Neural cell (in vitro differentiated cells): ENCODE results near the gene GDPD2. TPM values are rescaled to one million over a fixed set of nuclear protein-coding genes. Genes with fewer than 3 reads are reported as not detected.

Experiments
- H2AFZ ChIP-seq: fragments of 200-600, 300-800 bp; sonication (generic), shearing (Covaris generic); 2 replicates; pipeline ENCODE4 v1.6.0; 2014; ENCODE audit warnings: low read depth, mild to moderate bottlenecking, antibody characterized with exemption, low read length, moderate library complexity
- H3F3A ChIP-seq: fragments of 200-600 bp; shearing (Covaris generic); 2 replicates; pipeline ENCODE4 v1.6.1; 2016; ENCODE audit warnings: mild to moderate bottlenecking, moderate library complexity, mixed read lengths, antibody characterized with exemption, low read length; ENCODE audit not compliant: insufficient read depth, poor library complexity, severe bottlenecking
- H3K27ac ChIP-seq: fragments of 200-600, 300-800 bp; sonication (generic), shearing (Covaris generic); 2 replicates; pipeline ENCODE4 v1.5.1; 2014; ENCODE audit warnings: mild to moderate bottlenecking, low read length, moderate library complexity
- H3K27me3 ChIP-seq: fragments of 300-800, 200-600 bp; sonication (generic), shearing (Covaris generic); 2 replicates; pipeline ENCODE4 v1.6.0; 2014; ENCODE audit warnings: mild to moderate bottlenecking, low read depth, low read length, moderate library complexity; ENCODE audit not compliant: insufficient read depth
- H3K36me3 ChIP-seq: fragments of 300-800, 200-600 bp; sonication (generic), shearing (Covaris generic); 2 replicates; pipeline ENCODE4 v1.5.1; 2014; ENCODE audit warnings: mild to moderate bottlenecking, antibody characterized with exemption, low read length, moderate library complexity; ENCODE audit not compliant: insufficient read depth
- H3K4me2 ChIP-seq: fragments of 300-800, 200-600 bp; sonication (generic), shearing (Covaris generic); 2 replicates; pipeline ENCODE4 v1.6.0; 2014; ENCODE audit warnings: mild to moderate bottlenecking, low read length
- H3K4me3 ChIP-seq: fragments of 300-800, 200-600 bp; sonication (generic), shearing (Covaris generic); 2 replicates; pipeline ENCODE4 v1.5.1; 2014; ENCODE audit warnings: mild to moderate bottlenecking, low read length, moderate library complexity
- H3K79me2 ChIP-seq: fragments of 200-600 bp; shearing (Covaris generic); replicated peaks from 2 replicates; pipeline ENCODE4 v1.6.0; 2014; ENCODE audit warnings: mild to moderate bottlenecking, low read length, moderate library complexity; ENCODE audit not compliant: insufficient read depth
- H3K9ac ChIP-seq: fragments of 300-800, 200-600 bp; sonication (generic), shearing (Covaris generic); 2 replicates; pipeline ENCODE4 v1.6.1; 2016; ENCODE audit warnings: mild to moderate bottlenecking, low read length, mixed read lengths
- H3K9me2 ChIP-seq: fragments of 200-600 bp; shearing (Covaris generic); 2 replicates; pipeline ENCODE4 v1.6.1; 2016; ENCODE audit warnings: mild to moderate bottlenecking, low read length, mixed read lengths; ENCODE audit not compliant: insufficient read depth
- H3K9me3 ChIP-seq: fragments of 200-600, 300-800 bp; sonication (generic), shearing (Covaris generic); 2 replicates; pipeline ENCODE4 v1.6.1; 2016; ENCODE audit warnings: mild to moderate bottlenecking, mixed run types, low read length, moderate library complexity, mixed read lengths
- H4K20me1 ChIP-seq: fragments of 200-600 bp; shearing (Covaris generic); 2 replicates; pipeline ENCODE4 v1.6.1; 2016; ENCODE audit warnings: mild to moderate bottlenecking, mixed run types; ENCODE audit not compliant: insufficient read depth
- EP300 ChIP-seq: fragments of 450-650 bp; conservative IDR thresholded peaks from 2 replicates; pipeline ENCODE4 v1.6.1; 2014; ENCODE audit warnings: antibody characterized with exemption, mild to moderate bottlenecking, moderate library complexity; ENCODE audit not compliant: poor library complexity, severe bottlenecking
- EZH2 ChIP-seq: fragments of 200-600, 300-800 bp; shearing (Covaris generic), sonication (generic); IDR thresholded peaks from 2 replicates; pipeline ENCODE4 v1.6.1; 2014; ENCODE audit warnings: antibody characterized with exemption, low read length, borderline replicate concordance, mild to moderate bottlenecking; ENCODE audit not compliant: insufficient read depth, poor library complexity, severe bottlenecking
- MXI1 ChIP-seq: fragments of 450-650 bp; conservative IDR thresholded peaks from 2 replicates; pipeline ENCODE4 v1.6.1; 2014; ENCODE audit warnings: antibody characterized with exemption, mild to moderate bottlenecking; ENCODE audit not compliant: poor library complexity, severe bottlenecking
- POLR2AphosphoS5 ChIP-seq: IDR thresholded peaks from 2 replicates; pipeline ENCODE4 v1.6.1; 2012
- RAD21 ChIP-seq: fragments of 450-650 bp; conservative IDR thresholded peaks from 2 replicates; pipeline ENCODE4 v1.6.1; 2014; ENCODE audit warnings: antibody characterized with exemption, mild to moderate bottlenecking, moderate library complexity
- SMC3 ChIP-seq: fragments of 450-650 bp; conservative IDR thresholded peaks from 2 replicates; pipeline ENCODE4 v1.6.1; 2014; ENCODE audit warnings: antibody characterized with exemption, mild to moderate bottlenecking, moderate library complexity; ENCODE audit not compliant: poor library complexity
- TAF1 ChIP-seq: IDR thresholded peaks from 2 replicates; pipeline ENCODE4 v1.6.1; 2012; ENCODE audit warnings: low read depth
- polyA plus RNA-seq: library from polyadenylated mRNA; depleted of rRNA; stranded (reverse); fragments of >200 nt; gene quantifications from 2 replicates; pipeline ENCODE4 v1.2.3, GENCODE V29; 2014
- TF ChIP-seq, protein P1 (sequence below): fragments of 450-650 bp; IDR thresholded peaks from 2 replicates; pipeline ENCODE4 v1.5.1; 2014; ENCODE audit warnings: antibody characterized with exemption, mild to moderate bottlenecking, moderate library complexity; ENCODE audit not compliant: poor library complexity, severe bottlenecking
- TF ChIP-seq, protein P2 (sequence below): IDR thresholded peaks from 2 replicates; pipeline ENCODE4 v1.6.1; 2012; ENCODE audit warnings: borderline replicate concordance

Gene GDPD2
- polyA plus RNA-seq, 1 donor from 2014 or later = not detected

DNA sequence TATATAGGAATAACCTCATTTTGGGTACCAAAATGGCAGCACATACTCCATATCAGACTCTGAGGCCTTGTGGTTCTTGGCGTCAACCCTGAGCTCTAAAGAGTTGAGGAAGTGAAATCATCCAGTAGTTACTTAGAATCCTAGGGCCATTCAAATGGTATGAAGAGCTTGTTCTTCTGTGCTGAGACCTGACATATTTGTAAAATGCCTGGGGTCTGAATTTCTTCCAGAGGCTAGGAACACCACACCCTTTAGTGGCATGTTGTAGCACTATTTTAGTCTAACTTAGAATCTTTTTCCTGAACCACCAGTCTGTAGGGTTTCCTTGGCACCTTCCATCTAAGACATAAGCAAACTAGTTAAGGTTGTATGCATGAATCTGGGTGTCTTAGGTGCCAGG is 18.1 kb upstream of the GDPD2 start:
- no peak overlapping the region for H3K27ac ChIP-seq
- H3K9me2 ChIP-seq = no peaks in the 10 kb centered on the region

DNA sequence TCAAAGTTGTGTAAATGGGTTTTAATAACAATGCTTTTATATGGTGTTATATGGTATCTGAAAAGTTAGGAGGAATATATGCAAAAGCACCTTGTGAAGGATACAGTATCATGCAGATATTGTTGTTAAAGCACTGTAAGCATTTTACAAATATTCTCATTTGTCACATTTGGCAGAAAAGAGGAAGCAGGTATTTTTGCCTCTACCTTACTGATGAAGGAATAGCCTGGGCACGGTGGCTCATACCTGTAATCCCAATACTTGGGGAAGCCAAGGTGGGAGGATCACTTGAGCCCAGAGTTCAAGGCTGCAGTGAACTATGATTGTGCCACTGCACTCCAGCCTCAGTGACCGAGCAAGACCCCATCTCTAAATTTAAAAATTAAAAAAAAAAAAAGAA is 12.2 kb upstream of the GDPD2 start:
- Histone ChIP-seq H3K9ac (no peak overlapping the region), H3K4me2 (no peak overlapping the region), H3K9me3 (no peaks in the 10 kb centered on the region), H2AFZ (no peak overlapping the region), H3K36me3 (no peaks in the 10 kb centered on the region), H3F3A (no peaks in the 10 kb centered on the region), H3K27ac (no peak overlapping the region), H3K9me2 (no peaks in the 10 kb centered on the region), H4K20me1 (no peaks in the 10 kb centered on the region), H3K79me2 (no peaks in the 10 kb centered on the region), H3K4me3 (no peak overlapping the region), H3K27me3 (no peaks in the 10 kb centered on the region)
- TF ChIP-seq TAF1 = no peak
- no peak for TF ChIP-seq EZH2

More for the DNA sequence above, 18.1 kb upstream of the GDPD2 start:
- Histone ChIP-seq H3K9ac (no peak overlapping the region), H2AFZ (no peak overlapping the region), H3K4me3 (no peak overlapping the region), H3K79me2 (no peaks in the 10 kb centered on the region), H3K36me3 (no peaks in the 10 kb centered on the region), H3K4me2 (no peak overlapping the region), H3K27me3 (no peaks in the 10 kb centered on the region), H4K20me1 (no peaks in the 10 kb centered on the region), H3K9me3 (no peaks in the 10 kb centered on the region), H3F3A (no peaks in the 10 kb centered on the region)
- no peak for TF ChIP-seq SMC3
- TF ChIP-seq RAD21 = no peak
- no peak for TF ChIP-seq EP300
- no peak for TF ChIP-seq MXI1
- no peak for TF ChIP-seq TAF1

DNA sequence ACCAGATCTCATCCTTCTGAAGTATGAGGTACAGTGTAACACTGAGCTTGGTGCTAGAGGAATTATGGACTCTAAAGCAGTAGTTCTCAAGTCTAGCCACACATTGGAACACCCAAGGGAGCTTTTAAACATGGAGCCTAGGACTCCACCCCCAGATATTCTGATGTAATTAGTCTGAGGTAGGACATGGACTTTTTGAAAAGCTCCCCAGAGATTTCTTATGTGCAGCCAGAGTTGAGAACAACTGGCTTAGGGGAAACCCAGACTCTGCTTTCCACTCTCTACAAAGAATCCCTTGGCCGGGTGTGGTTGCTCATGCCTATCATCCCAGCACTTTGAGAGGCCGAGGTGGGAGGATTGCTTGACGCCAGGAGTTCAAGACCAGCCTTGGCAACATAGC is 11.6 kb upstream of the GDPD2 start:
- Histone ChIP-seq H3K79me2 (no peaks in the 10 kb centered on the region), H3F3A (no peaks in the 10 kb centered on the region), H3K36me3 (no peaks in the 10 kb centered on the region), H3K27me3 (no peaks in the 10 kb centered on the region), H4K20me1 (no peaks in the 10 kb centered on the region), H3K27ac (no peak overlapping the region), H3K4me2 (no peak overlapping the region), H2AFZ (no peak overlapping the region), H3K9me2 (no peaks in the 10 kb centered on the region), H3K9me3 (no peaks in the 10 kb centered on the region), H3K4me3 (no peak overlapping the region), H3K9ac (no peak overlapping the region)
- TF ChIP-seq, protein P1, sequence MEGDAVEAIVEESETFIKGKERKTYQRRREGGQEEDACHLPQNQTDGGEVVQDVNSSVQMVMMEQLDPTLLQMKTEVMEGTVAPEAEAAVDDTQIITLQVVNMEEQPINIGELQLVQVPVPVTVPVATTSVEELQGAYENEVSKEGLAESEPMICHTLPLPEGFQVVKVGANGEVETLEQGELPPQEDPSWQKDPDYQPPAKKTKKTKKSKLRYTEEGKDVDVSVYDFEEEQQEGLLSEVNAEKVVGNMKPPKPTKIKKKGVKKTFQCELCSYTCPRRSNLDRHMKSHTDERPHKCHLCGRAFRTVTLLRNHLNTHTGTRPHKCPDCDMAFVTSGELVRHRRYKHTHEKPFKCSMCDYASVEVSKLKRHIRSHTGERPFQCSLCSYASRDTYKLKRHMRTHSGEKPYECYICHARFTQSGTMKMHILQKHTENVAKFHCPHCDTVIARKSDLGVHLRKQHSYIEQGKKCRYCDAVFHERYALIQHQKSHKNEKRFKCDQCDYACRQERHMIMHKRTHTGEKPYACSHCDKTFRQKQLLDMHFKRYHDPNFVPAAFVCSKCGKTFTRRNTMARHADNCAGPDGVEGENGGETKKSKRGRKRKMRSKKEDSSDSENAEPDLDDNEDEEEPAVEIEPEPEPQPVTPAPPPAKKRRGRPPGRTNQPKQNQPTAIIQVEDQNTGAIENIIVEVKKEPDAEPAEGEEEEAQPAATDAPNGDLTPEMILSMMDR = no peak
- no peak for TF ChIP-seq MXI1
- no peak for TF ChIP-seq EP300
- no peak for TF ChIP-seq POLR2AphosphoS5

DNA sequence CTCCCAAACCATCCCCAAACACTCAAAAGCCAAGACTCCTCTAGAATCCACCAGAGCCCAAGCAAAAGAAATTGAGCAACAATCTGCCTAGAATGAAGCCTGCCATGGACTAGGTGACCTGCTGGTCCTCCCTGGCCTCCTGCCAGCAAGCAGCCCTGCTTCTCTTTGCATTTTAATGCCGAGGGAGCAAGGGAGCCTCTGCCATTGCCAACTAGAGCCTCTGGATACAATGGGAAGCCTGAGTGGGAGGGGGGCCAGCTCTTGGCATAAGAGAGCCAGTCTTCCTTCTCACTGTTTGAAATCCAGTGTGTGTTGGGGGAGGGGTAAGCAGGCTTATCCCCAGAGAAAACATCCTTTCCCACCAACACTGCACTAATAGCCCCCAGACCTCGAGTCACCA is 1.5 kb upstream of the GDPD2 start:
- Histone ChIP-seq H3K4me3 (no peak overlapping the region), H2AFZ (no peak overlapping the region), H3F3A (no peaks in the 10 kb centered on the region), H4K20me1 (no peaks in the 10 kb centered on the region), H3K9me3 (no peaks in the 10 kb centered on the region), H3K27me3 (no peaks in the 10 kb centered on the region), H3K9me2 (no peaks in the 10 kb centered on the region), H3K79me2 (no peaks in the 10 kb centered on the region), H3K4me2 (no peak overlapping the region), H3K36me3 (no peaks in the 10 kb centered on the region), H3K9ac (no peak overlapping the region), H3K27ac (no peak overlapping the region)
- no peak for TF ChIP-seq RAD21
- TF ChIP-seq, protein P1 = no peak
- TF ChIP-seq MXI1 = no peak
- no peak for TF ChIP-seq SMC3
- TF ChIP-seq TAF1 = no peak
- TF ChIP-seq, protein P2, sequence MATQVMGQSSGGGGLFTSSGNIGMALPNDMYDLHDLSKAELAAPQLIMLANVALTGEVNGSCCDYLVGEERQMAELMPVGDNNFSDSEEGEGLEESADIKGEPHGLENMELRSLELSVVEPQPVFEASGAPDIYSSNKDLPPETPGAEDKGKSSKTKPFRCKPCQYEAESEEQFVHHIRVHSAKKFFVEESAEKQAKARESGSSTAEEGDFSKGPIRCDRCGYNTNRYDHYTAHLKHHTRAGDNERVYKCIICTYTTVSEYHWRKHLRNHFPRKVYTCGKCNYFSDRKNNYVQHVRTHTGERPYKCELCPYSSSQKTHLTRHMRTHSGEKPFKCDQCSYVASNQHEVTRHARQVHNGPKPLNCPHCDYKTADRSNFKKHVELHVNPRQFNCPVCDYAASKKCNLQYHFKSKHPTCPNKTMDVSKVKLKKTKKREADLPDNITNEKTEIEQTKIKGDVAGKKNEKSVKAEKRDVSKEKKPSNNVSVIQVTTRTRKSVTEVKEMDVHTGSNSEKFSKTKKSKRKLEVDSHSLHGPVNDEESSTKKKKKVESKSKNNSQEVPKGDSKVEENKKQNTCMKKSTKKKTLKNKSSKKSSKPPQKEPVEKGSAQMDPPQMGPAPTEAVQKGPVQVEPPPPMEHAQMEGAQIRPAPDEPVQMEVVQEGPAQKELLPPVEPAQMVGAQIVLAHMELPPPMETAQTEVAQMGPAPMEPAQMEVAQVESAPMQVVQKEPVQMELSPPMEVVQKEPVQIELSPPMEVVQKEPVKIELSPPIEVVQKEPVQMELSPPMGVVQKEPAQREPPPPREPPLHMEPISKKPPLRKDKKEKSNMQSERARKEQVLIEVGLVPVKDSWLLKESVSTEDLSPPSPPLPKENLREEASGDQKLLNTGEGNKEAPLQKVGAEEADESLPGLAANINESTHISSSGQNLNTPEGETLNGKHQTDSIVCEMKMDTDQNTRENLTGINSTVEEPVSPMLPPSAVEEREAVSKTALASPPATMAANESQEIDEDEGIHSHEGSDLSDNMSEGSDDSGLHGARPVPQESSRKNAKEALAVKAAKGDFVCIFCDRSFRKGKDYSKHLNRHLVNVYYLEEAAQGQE = no peak
- TF ChIP-seq POLR2AphosphoS5 = no peak
- no peak for TF ChIP-seq EP300
- no peak for TF ChIP-seq EZH2
